Inferior parietal cortex (tissue), 1 donor: ENCODE results near the gene RTN4RL1.
"Not testable (repeated sequence)": the region's sequence is repeated elsewhere in the genome, so short reads cannot be mapped to it uniquely, and the experiment has no call there.

Experiments used
- DNase-seq: peaks from one replicate; pipeline ENCODE4 v3.0.0-alpha.2; 2016; ENCODE audit errors: extremely low spot score

Gene RTN4RL1

DNA sequence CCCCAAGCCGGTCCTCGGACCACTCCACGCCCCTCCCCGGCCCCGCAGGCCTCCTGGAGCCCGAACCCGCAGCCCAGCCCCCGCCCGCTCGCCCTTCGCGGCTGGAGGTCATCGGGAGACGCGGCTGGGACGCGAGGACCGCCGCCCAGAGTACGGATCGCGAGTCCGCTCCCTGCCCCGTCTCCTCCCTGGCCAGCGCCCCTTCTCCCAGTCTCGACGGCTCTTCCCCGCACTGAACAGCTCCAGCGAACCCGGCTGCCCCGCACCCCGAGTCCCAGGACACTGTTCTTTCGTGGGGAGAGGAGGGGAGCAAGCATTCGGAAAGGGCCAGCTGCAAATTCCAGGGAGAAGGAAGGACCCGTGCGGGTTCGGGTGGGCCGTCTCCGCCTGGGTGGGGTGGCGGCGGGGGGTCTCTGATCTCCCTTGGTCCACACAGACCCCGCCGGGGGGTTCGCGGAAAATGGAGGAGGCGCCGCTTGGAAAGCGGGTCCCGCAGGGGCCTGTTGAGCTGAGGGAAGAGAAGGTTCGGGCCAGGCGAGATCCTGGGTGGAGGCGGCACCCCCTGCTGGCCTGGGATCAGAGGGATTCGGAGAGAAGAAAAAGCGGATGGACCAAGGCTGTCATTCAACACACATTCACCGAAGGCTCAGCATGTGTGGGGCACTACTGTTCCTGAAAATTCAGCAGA is 632 bp upstream of the RTN4RL1 start:
- DNase-seq, result no peak

- DNase-seq, result no peak
These were observed 438 bp downstream of the RTN4RL1 start for GRCh38 chr17:2024572-2025219.

- DNase-seq, result no peak
These were observed 1.2 kb downstream of the RTN4RL1 start for GRCh38 chr17:2023692-2024571.

- no peak for DNase-seq
These were observed 1.9 kb downstream of the RTN4RL1 start for GRCh38 chr17:2023256-2023655.

DNA sequence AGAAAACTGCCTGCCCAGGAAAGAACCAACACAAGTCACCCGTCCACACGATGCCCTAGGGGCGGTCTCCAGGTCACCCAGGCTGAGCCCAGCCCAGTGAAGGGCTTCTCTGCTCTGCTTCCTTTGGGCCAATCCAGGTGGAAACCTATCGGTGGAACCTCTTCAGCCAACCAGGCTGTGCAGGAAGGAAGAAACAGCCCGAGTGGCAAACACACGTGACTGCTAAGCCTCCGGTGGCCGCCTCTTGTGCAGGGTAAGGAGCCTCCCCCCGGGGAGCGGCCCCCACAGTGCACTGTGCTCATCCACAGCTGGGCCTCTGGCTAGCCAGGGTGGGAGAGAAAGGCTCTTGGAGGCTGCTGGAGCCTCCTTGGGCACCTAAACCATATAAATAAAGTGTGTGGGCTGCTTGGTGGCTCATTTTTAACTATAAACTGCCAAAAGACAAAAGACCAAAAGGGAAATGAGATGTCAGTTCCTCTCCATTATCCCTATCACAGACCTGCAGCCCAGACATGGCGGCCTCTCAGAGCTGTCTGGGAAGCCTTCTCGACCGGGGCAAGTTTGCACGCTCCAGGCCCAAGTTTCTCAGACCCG is 2.4 kb downstream of the RTN4RL1 start:
- DNase-seq, result no peak

DNA sequence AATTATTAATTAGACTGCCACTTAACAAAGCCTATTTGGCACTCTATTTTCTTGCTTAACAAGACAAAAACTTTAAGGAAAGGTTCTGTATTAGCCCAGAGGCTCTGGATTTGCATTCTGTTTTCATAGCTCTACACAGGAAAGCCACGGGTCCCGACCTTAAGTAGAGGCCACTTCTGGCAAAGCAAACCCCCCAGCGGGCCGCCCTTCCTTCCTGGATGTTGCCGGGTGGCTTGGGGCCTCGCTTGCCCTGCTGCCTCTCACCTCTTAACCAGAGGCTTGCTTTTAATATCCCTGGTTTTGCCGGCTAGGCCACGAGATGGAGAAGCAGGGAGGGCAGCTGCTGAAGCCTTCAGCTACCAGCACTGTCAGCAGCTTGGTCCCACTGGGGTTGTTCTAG is 4.4 kb downstream of the RTN4RL1 start:
- DNase-seq, result no peak

GRCh38 chr17:2019723-2020122 is 5.4 kb downstream of the RTN4RL1 start:
- DNase-seq, result no peak

GRCh38 chr17:2018716-2019510 is 6.2 kb downstream of the RTN4RL1 start:
- no peak for DNase-seq

GRCh38 chr17:2017274-2017941 is 7.7 kb downstream of the RTN4RL1 start:
- DNase-seq, result no peak

GRCh38 chr17:2016494-2016893 is 8.6 kb downstream of the RTN4RL1 start:
- DNase-seq, result no peak

- no peak for DNase-seq
These were observed 9.8 kb downstream of the RTN4RL1 start for GRCh38 chr17:2015314-2015713.

GRCh38 chr17:2013994-2014317 is 11.2 kb downstream of the RTN4RL1 start:
- DNase-seq, result no peak

GRCh38 chr17:2013220-2013993 is 11.7 kb downstream of the RTN4RL1 start:
- DNase-seq, result not testable (repeated sequence)

DNA sequence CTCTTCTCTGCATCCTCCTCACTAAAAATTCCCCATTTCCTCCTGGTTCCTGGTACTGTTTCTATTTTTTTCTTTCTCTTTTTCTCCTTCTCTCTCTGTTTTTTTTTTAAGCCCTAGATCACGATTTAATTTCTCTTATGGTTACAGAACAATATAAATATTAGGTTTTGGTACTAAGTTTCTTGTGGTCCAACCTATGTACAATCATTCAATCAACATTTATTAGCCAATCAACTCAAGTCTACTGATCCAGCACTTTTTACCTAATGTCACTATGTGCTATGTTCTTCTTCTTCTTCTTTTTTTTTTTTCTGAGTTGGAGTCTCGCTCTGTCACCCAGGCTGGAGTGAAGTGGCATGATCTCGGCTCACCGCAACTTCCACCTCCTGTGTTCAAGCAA is 12.6 kb downstream of the RTN4RL1 start:
- no peak for DNase-seq

GRCh38 chr17:2011411-2012371 is 13.4 kb downstream of the RTN4RL1 start:
- no peak for DNase-seq

DNA sequence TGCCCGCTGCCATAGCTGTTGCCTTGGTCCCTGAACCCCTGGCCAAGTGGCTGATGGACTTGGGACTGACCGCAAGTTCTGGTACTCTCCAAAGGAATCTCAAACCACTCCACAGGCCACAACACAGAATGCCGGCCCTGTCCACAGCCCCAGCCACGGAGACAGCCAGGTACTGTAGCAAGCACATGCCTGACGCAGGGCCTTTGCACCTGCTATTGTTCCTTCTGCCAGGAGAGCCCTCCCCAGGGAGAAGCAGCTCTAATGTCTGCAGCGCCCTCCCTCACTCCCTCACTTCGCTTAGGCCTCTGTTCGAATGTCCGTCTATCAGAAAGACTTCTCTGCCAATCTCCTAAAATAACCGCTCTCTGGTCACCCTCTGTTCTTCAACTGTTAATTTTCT is 15.4 kb downstream of the RTN4RL1 start:
- no peak for DNase-seq

GRCh38 chr17:2008332-2009126 is 16.6 kb downstream of the RTN4RL1 start:
- DNase-seq, result no peak

DNA sequence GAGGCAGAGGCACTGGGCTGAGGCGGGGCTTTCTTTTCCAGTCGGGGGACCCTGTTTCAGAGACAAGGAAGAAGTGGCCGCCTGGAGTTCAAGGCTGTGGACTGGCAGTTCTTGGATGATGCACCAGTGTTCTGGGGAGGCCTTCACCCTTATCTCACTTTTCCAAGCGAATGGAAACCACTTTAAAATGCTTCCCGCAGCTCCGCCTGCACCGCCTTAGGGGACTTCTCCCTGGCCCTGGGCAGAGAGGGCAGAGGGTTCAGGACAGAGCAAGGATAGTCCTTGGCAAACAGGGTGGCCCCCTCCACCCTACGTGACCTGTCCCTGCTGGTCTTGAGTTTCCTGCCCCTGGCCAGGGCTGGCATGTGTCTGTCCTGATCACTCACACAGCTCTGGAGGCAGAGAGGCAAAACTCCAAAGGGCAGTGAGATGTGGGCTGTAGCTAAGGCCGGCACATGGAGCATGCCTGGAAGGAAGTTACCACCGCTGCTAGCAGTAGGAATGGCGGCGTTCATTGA is 20.6 kb downstream of the RTN4RL1 start:
- no peak for DNase-seq
